IMR-90 (cell line): ENCODE data around the gene TSR3. TPM values are rescaled to one million over a fixed set of nuclear protein-coding genes. Genes with fewer than 3 reads are reported as not detected.
A peak's percentile ranks its signal among the peaks of the same experiment; 100 is the strongest.

Source experiments
- ATAC-seq: fragments of 200-7000 bp; cut with Tn5 transposase; 2 replicates; pipeline ENCODE4 v1.9.1; 2020; ENCODE audit warnings: low read depth, mild to moderate bottlenecking, moderate library complexity
- BruUV-seq: library from RNA; stranded (reverse); fragments of 400-500 nt; replicated peaks from 2 replicates; lab custom pipeline; 2021; lab: Mats Ljungman, UMichigan
- CTCF ChIA-PET: fragments of 300-600 bp; formaldehyde crosslinking; extraction: SDS; loops from one replicate; lab custom pipeline; 2021; ENCODE audit warnings: antibody characterized with exemption; lab: Yijun Ruan, JAX
- POLR2A ChIA-PET: fragments of 300-600 bp; sonication (Branson Sonifier 250); formaldehyde crosslinking; loops from one replicate; lab custom pipeline; 2022; ENCODE audit warnings: antibody characterized with exemption; ENCODE audit not compliant: unreplicated experiment; lab: Charles Lee
- DNase-seq: peaks from one replicate; pipeline ENCODE4 v3.0.0; 2013
- H2AFZ ChIP-seq: replicated peaks from 2 replicates; pipeline ENCODE3; 2013; ENCODE audit warnings: low read length, mild to moderate bottlenecking; ENCODE audit not compliant: poor library complexity
- H2AK5ac ChIP-seq: 2 replicates; pipeline ENCODE4 v1.6.1; 2013; ENCODE audit warnings: low read depth, low read length, inconsistent platforms
- H2AK9ac ChIP-seq: replicated peaks from 2 replicates; pipeline ENCODE3; 2013; ENCODE audit warnings: mild to moderate bottlenecking, low read depth, low read length, moderate library complexity; ENCODE audit not compliant: poor library complexity
- H2BK120ac ChIP-seq: 2 replicates; pipeline ENCODE4 v1.6.1; 2013; ENCODE audit warnings: low read depth, low read length, inconsistent platforms
- H2BK15ac ChIP-seq: 3 replicates; pipeline ENCODE4 v1.6.1; 2013; ENCODE audit warnings: low read depth, low read length, inconsistent platforms
- H2BK20ac ChIP-seq: 2 replicates; pipeline ENCODE4 v1.6.1; 2013; ENCODE audit warnings: low read depth, mild to moderate bottlenecking, inconsistent platforms, low read length, moderate library complexity
- H2BK5ac ChIP-seq: 2 replicates; pipeline ENCODE4 v1.6.1; 2013; ENCODE audit warnings: mild to moderate bottlenecking, low read depth, low read length, inconsistent platforms; ENCODE audit not compliant: poor library complexity, severe bottlenecking
- H3K14ac ChIP-seq: replicated peaks from 2 replicates; pipeline ENCODE4 v1.6.1; 2013; ENCODE audit warnings: low read depth, low read length, inconsistent platforms
- H3K18ac ChIP-seq: 2 replicates; pipeline ENCODE4 v1.6.1; 2013; ENCODE audit warnings: low read depth, low read length, control low read depth
- H3K23ac ChIP-seq: 2 replicates; pipeline ENCODE4 v1.6.1; 2013; ENCODE audit warnings: low read depth, low read length, inconsistent platforms
- H3K27ac ChIP-seq: 2 replicates; pipeline ENCODE4 v1.5.1; 2013; ENCODE audit warnings: mild to moderate bottlenecking, control low read depth, low read length; ENCODE audit not compliant: insufficient read depth
- H3K27me3 ChIP-seq: 2 replicates; pipeline ENCODE4 v1.6.1; 2013; ENCODE audit warnings: low read length; ENCODE audit not compliant: control insufficient read depth, insufficient read depth
- H3K36me3 ChIP-seq: 2 replicates; pipeline ENCODE4 v1.6.1; 2013; ENCODE audit warnings: low read length, mixed read lengths; ENCODE audit not compliant: control insufficient read depth, insufficient read depth
- H3K4ac ChIP-seq: 2 replicates; pipeline ENCODE4 v1.6.1; 2013; ENCODE audit warnings: low read depth, low read length, inconsistent platforms
- H3K4me1 ChIP-seq: 2 replicates; pipeline ENCODE4 v1.6.1; 2013; ENCODE audit warnings: low read length, mixed read lengths; ENCODE audit not compliant: control insufficient read depth, insufficient read depth
- H3K4me2 ChIP-seq: 2 replicates; pipeline ENCODE4 v1.6.1; 2013; ENCODE audit warnings: low read depth, mild to moderate bottlenecking, control low read depth, low read length, moderate library complexity
- H3K4me3 ChIP-seq: 2 replicates; pipeline ENCODE4 v1.5.1; 2013; ENCODE audit warnings: low read depth, mild to moderate bottlenecking, control low read depth, low read length, moderate library complexity; ENCODE audit not compliant: insufficient read depth
- H3K56ac ChIP-seq: 2 replicates; pipeline ENCODE4 v1.6.1; 2013; ENCODE audit warnings: low read length, inconsistent platforms; ENCODE audit not compliant: insufficient read depth; ENCODE audit errors: extremely low read depth
- H3K79me1 ChIP-seq, 2 experiments: 2 replicates each; pipeline ENCODE4 v1.6.1; 2013; ENCODE audit warnings: low read length in 2 of 2, inconsistent platforms in 1 of 2, low read depth in 1 of 2
- H3K9ac ChIP-seq: 2 replicates; pipeline ENCODE4 v1.6.1; 2013; ENCODE audit warnings: low read depth, low read length, control low read depth
- H3K9me1 ChIP-seq: 2 replicates; pipeline ENCODE4 v1.6.1; 2013; ENCODE audit warnings: low read length, inconsistent platforms; ENCODE audit not compliant: insufficient read depth
- H3K9me3 ChIP-seq: 2 replicates; pipeline ENCODE4 v1.6.1; 2013; ENCODE audit warnings: low read length; ENCODE audit not compliant: control insufficient read depth, insufficient read depth
- H4K20me1 ChIP-seq: 2 replicates; pipeline ENCODE4 v1.6.1; 2013; ENCODE audit warnings: low read length, inconsistent platforms; ENCODE audit not compliant: insufficient read depth
- H4K5ac ChIP-seq: 2 replicates; pipeline ENCODE4 v1.6.1; 2013; ENCODE audit warnings: mild to moderate bottlenecking, low read depth, low read length, control low read depth
- H4K8ac ChIP-seq, 2 experiments: 2 replicates each; pipeline ENCODE4 v1.6.1; 2013; ENCODE audit warnings: low read depth in 2 of 2, low read length in 2 of 2, control low read depth in 1 of 2, inconsistent platforms in 1 of 2
- H4K91ac ChIP-seq: 2 replicates; pipeline ENCODE4 v1.6.1; 2013; ENCODE audit warnings: low read depth, low read length, inconsistent platforms; ENCODE audit not compliant: insufficient read depth
- BHLHE40 ChIP-seq: fragments of 150-350 bp; IDR thresholded peaks from 2 replicates; pipeline ENCODE4 v1.6.1; 2016; ENCODE audit warnings: mild to moderate bottlenecking, low read depth, low read length
- CEBPB ChIP-seq: IDR thresholded peaks from 2 replicates; pipeline ENCODE4 v1.6.1; 2012; ENCODE audit warnings: low read depth, low read length, improper control_type of control experiment
- CHD1 ChIP-seq: IDR thresholded peaks from 2 replicates; pipeline ENCODE4 v1.6.1; 2012; ENCODE audit warnings: low read depth, low read length, improper control_type of control experiment
- FOS ChIP-seq: fragments of 150-350 bp; IDR thresholded peaks from 2 replicates; pipeline ENCODE4 v1.6.1; 2016; ENCODE audit warnings: low read depth, low read length
- MAFK ChIP-seq: IDR thresholded peaks from 2 replicates; pipeline ENCODE4 v1.6.1; 2012; ENCODE audit warnings: low read depth, low read length, improper control_type of control experiment
- MAZ ChIP-seq: IDR thresholded peaks from 2 replicates; pipeline ENCODE4 v1.6.1; 2012; ENCODE audit warnings: low read depth, mild to moderate bottlenecking, low read length, improper control_type of control experiment, moderate library complexity, borderline replicate concordance
- MXI1 ChIP-seq: IDR thresholded peaks from 2 replicates; pipeline ENCODE4 v1.6.1; 2012; ENCODE audit warnings: low read depth, mild to moderate bottlenecking, low read length, moderate library complexity, borderline replicate concordance
- POLR2A ChIP-seq: IDR thresholded peaks from 2 replicates; pipeline ENCODE4 v1.6.1; 2012; ENCODE audit warnings: mild to moderate bottlenecking, low read depth, low read length
- RAD21 ChIP-seq: IDR thresholded peaks from 2 replicates; pipeline ENCODE4 v1.6.1; 2012; ENCODE audit warnings: low read length, improper control_type of control experiment
- RFX5 ChIP-seq: IDR thresholded peaks from 2 replicates; pipeline ENCODE4 v1.8.0; 2012; ENCODE audit warnings: low read depth, mild to moderate bottlenecking, low read length, moderate library complexity
- WGBS, 2 experiments: methylation state at CpG; one replicate each; pipeline versions ENCODE4 v1.1.5 to v1.1.7; 2013; ENCODE audit warnings: missing lambda C conversion rate in 2 of 2; ENCODE audit not compliant: insufficient read length in 1 of 2; ENCODE audit errors: extremely low coverage in 2 of 2; 5-methylcytosine and 5-hydroxymethylcytosine counted together
- dilution Hi-C: fragments of 300-500 bp; cut with HindIII; formaldehyde crosslinking; loops from one replicate; pipeline ENCODE4 v1.14.3; 2018; ENCODE audit warnings: low sequenced_read_pairs; ENCODE audit not compliant: unreplicated experiment
- in situ Hi-C: fragments of 300-500 bp; cut with MboI; formaldehyde crosslinking; loops from 3 replicates; pipeline ENCODE4 v1.14.3; 2019; ENCODE audit warnings: low sequenced_read_pairs, inconsistent platforms, mixed read lengths
- intact Hi-C: fragments of 100-400 bp; cut with micrococcal nuclease; formaldehyde crosslinking; loops from 2 replicates; pipeline ENCODE4 v1.10.0; 2022
- polyA plus RNA-seq, 3 experiments: library from polyadenylated mRNA; depleted of rRNA; stranded (reverse); fragments of >200 nt; gene quantifications; 2 replicates each; pipeline ENCODE4 v1.2.3, GENCODE V29; 2012; ENCODE audit warnings: low replicate concordance in 1 of 3
- total RNA-seq: library from RNA; depleted of rRNA; stranded (reverse); fragments of >200 nt; gene quantifications from 2 replicates; pipeline ENCODE4 v1.2.3, GENCODE V29; 2012
- TF ChIP-seq, protein P1 (sequence below): fragments of 150-350 bp; IDR thresholded peaks from 2 replicates; pipeline ENCODE4 v1.6.1; 2017; ENCODE audit warnings: mild to moderate bottlenecking, antibody characterized with exemption, low read length, low read depth
- TF ChIP-seq, protein P2 (sequence below): conservative IDR thresholded peaks from 2 replicates; pipeline ENCODE4 v1.5.1; 2012; ENCODE audit warnings: mild to moderate bottlenecking, low read depth, low read length, improper control_type of control experiment

TSR3 gene
- total and polyA plus RNA-seq, 2 of the 4 experiments (the other 2 are of a cell fraction), result 38.0 to 52.9 TPM

DNA sequence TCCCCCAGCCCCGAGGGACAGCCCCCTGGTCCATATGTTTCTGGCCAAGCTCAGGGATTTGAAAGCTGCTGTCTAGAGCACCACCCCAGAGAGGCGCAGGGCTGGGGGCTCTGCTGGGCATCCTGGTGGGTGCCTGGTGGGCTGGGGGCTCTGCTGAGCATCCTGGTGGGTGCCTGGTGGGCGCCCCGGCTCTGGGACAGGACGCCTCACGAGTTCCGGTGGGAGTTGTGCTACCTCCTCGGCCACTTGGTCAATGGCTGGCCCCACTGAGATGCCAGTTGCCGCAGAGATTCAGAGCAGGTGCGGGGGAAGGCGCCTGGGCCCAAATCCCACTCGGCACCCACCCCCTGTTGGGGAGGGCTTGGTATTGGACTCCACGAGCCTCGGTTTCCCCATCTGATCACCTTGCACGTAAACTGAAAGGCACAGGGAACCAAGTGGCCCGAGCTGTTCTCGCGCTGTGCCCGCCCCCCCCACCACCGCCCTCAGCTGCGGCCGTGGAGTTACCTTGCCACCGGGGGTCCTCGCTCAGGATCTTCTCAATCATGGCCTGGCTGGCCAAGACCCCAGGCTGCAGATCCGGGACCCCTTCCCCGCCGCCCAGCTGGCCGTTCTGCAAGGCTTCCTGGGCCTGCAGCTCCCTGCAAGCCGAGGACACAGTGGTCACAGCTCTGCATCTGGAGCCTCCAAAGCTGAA is 49.5 kb upstream of the TSR3 start:
- Histone ChIP-seq H3K9me1 (no peaks in the 10 kb centered on the region), H3K36me3 (peaks cover 44% of the 10 kb centered on the region), H2AFZ (no peak overlapping the region), H3K14ac (no peak overlapping the region), H3K9ac (no peak overlapping the region), H3K23ac (no peak overlapping the region), H3K9me3 (no peaks in the 10 kb centered on the region), H3K56ac (no peak overlapping the region), H3K27ac (no peak overlapping the region), H2AK5ac (no peak overlapping the region), H2BK120ac (no peak overlapping the region), H4K8ac (no peak overlapping the region), H3K4me3 (no peak overlapping the region), H4K91ac (no peak overlapping the region), H3K79me1 (peaks cover 0 to 16% of the 10 kb centered on the region in 2 experiments; a peak in 3 of 4 replicates), H4K20me1 (no peaks in the 10 kb centered on the region; the same call in 1 of the 2 replicates), H3K27me3 (no peaks in the 10 kb centered on the region), H3K4ac (no peak overlapping the region), H4K5ac (no peak overlapping the region), H2BK20ac (no peak overlapping the region), H3K4me2 (no peak overlapping the region), H2AK9ac (peak overlapping the region; percentile 42), H3K4me1 (no peaks in the 10 kb centered on the region), H2BK15ac (no peak overlapping the region), H2BK5ac (no peak overlapping the region), H3K18ac (no peak overlapping the region)
- no peak for ATAC-seq
- CTCF ChIA-PET, result no interaction called here
- WGBS, 2 experiments, result 82% methylated on average over 12 of the region's 29 CpGs; no CpG with 5 or more reads in 1 of the 2 experiments
- DNase-seq, result no peak
- intact Hi-C loops, result no loop called here
- TF ChIP-seq CHD1 (no peak), BHLHE40 (no peak), RFX5 (no peak), MXI1 (no peak), MAZ (no peak), RAD21 (no peak), CEBPB (no peak), MAFK (no peak), FOS (no peak), POLR2A (no peak)
- TF ChIP-seq, protein P1, sequence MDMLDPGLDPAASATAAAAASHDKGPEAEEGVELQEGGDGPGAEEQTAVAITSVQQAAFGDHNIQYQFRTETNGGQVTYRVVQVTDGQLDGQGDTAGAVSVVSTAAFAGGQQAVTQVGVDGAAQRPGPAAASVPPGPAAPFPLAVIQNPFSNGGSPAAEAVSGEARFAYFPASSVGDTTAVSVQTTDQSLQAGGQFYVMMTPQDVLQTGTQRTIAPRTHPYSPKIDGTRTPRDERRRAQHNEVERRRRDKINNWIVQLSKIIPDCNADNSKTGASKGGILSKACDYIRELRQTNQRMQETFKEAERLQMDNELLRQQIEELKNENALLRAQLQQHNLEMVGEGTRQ, result no peak
- TF ChIP-seq, protein P2, sequence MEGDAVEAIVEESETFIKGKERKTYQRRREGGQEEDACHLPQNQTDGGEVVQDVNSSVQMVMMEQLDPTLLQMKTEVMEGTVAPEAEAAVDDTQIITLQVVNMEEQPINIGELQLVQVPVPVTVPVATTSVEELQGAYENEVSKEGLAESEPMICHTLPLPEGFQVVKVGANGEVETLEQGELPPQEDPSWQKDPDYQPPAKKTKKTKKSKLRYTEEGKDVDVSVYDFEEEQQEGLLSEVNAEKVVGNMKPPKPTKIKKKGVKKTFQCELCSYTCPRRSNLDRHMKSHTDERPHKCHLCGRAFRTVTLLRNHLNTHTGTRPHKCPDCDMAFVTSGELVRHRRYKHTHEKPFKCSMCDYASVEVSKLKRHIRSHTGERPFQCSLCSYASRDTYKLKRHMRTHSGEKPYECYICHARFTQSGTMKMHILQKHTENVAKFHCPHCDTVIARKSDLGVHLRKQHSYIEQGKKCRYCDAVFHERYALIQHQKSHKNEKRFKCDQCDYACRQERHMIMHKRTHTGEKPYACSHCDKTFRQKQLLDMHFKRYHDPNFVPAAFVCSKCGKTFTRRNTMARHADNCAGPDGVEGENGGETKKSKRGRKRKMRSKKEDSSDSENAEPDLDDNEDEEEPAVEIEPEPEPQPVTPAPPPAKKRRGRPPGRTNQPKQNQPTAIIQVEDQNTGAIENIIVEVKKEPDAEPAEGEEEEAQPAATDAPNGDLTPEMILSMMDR, result no peak
- POLR2A ChIA-PET, result no interaction called here
- BruUV-seq, result no TSS peak
- dilution Hi-C loops, result no loop called here
- in situ Hi-C loops, result no loop called here
